Keratinocyte (primary cell): Measurements from ENCODE around the gene REEP3.

Experiments
- CTCF ChIP-seq, 3 experiments: IDR thresholded peaks in 1 of 3; conservative IDR thresholded peaks in 1 of 3; optimal IDR thresholded peaks in 1 of 3; 2 replicates in 2 of 3; 3 replicates in 1 of 3; pipeline versions ENCODE3 to v1.5.1; 2011; ENCODE audit warnings: low read length in 3 of 3, mild to moderate bottlenecking in 3 of 3, moderate library complexity in 2 of 3, control low read depth in 1 of 3, inconsistent platforms in 1 of 3; ENCODE audit not compliant: insufficient read depth in 2 of 3; ENCODE audit errors: extremely low read depth in 1 of 3
- EZH2 ChIP-seq: IDR thresholded peaks from one replicate; pipeline ENCODE4 v1.6.1; 2012; ENCODE audit warnings: inconsistent platforms, mild to moderate bottlenecking, low read length, moderate library complexity

GRCh38 chr10:63573068-63573697, 52.0 kb downstream of the REEP3 start:
- no peak for TF ChIP-seq CTCF (optimal IDR thresholded peaks at IDR 0.05 in 1 of 3, IDR thresholded peaks at IDR 0.05 in 1 of 3, conservative IDR thresholded peaks at IDR 0.05 in 1 of 3; ENCODE audit: extremely low read depth in 1 of 3, insufficient read depth in 2 of 3, low read length in 3 of 3)
- TF ChIP-seq EZH2, result no peak
